ENCODE results near the gene CXCL16.
A peak's percentile ranks its signal among the peaks of the same experiment; 100 is the strongest.

The CXCL16 gene

DNA sequence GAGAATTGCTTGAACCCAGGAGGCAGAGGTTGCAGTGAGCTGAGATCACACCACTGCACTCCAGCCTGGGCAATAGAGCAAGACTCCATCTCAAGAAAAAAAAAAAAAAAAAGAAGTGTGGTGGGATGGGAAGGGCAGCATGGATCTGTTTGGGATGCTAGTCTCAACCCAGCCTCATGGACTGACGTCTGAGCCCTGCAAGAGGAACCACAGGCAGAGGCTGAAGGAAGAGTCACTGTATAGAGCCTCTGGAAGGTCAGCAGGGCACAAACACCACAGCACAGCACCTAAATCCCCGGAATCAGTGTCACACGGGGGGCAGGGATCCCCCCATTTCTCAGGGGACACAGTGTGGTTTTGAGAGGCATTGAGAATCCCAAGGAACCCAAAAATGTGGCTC is 10.9 kb upstream of the CXCL16 start:
- DNase-seq (ENCODE audit: low spot score): no peak

- no peak for DNase-seq (ENCODE audit: low spot score)
Measured at GRCh38 chr17:4748686-4749085, 9.0 kb upstream of the CXCL16 start.

DNA sequence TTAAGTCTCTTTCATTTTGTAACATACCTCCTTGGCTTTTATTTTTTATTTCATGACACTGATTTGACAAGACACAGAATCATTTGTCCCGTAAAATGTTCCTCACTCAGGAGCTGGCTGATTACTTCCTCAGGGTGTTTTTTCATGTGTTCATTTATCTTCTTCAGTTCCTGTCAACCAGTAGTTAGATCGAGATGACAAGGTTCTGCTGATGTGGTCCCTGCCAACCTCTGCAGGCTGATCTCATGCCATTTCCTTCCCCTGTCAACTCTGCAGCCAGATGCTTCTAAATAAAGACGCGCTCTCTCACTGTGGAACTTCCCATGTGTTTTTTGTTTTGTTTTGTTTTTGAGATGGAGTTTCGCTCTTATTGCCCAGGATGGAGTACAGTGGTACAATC is 8.1 kb upstream of the CXCL16 start:
- peak; percentile 51 for DNase-seq (ENCODE audit: low spot score)

DNA sequence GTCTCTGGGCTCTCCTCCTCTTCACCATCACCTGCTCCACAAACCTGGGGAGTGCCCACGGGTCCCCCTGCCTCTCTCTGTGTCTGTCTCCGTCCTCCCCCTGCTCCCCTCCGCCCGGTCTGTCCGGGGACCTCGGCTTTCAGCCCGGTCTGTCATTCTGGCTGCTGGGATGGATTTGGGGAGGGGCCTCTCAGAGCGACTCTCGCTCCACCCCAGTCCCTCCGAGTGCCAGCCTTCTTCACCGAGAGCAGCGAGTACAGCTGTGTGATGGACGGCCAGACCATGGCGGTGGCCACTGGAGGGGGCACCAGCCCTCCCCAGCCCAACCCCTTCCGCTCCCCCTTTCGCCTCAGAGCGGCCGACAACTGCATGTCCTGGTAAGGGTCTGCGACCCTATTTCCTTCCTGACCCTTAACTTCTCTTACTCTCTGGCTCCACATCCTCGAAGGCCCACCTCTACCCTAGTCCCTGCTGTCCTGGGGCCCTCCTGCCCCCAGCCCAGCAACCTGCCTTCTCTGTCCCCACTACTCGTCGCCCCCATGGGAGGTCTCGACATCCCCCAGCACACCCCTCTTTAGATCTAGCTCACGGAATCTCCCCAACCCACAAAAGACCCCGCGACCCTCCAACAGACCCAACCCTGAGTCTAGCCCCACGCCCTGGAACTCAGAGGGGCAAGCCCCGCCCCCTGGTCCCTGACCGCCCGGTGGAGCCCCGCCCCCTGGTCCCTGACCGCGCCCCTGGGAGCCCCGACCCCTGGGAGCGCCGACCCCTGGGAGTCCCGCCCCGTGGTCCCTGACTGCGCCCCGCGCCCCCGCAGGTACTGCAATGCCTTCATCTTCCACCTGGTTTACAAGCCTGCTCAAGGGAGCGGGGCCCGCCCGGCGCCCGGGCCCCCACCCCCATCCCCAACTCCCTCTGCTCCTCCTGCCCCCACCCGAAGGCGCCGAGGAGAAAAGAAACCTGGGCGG is 5.6 kb upstream of the CXCL16 start:
- DNase-seq (ENCODE audit: low spot score): no peak

DNA sequence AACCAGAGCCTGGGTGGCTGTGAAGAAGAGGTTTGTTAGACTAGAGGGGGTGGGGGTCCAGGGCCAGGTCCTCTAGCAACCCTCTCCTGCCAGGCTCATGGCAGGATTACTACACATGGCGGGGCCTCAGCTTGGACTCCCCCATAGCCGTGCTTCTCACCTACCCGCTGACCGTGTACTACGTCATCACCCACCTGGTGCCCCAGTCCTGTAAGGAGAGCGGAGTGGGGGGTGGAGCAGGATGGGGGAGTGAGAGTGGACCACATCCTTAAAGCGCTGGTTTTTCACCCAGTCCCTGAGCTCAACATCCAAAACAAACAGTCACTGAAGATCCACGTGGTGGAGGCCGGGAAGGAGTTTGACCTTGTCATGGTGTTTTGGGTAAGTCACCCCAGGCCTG is 4.2 kb upstream of the CXCL16 start:
- DNase-seq (ENCODE audit: low spot score): no peak

DNA sequence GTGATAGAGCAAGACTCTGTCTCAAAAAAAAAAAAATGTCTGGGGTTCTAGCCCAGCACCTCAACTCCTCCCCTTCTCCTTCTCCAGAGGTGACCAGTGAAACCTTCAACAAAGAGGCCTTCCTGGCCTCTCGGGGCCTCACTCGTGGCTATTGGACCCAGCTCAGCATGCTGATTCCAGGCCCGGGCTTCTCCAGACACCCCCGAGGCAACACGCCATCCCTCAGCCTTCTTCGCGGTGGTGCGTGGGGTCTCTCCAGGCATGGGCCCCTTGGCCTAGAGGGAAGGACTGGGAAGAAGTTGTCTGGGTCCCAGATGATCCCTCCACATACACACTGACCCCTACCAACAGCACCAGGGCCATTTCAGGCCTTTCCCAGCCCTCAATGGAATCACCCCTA is 3.5 kb upstream of the CXCL16 start:
- no peak for DNase-seq (ENCODE audit: low spot score)

GRCh38 chr17:4742629-4743028 is 2.9 kb upstream of the CXCL16 start:
- no peak for DNase-seq (ENCODE audit: low spot score)

DNA sequence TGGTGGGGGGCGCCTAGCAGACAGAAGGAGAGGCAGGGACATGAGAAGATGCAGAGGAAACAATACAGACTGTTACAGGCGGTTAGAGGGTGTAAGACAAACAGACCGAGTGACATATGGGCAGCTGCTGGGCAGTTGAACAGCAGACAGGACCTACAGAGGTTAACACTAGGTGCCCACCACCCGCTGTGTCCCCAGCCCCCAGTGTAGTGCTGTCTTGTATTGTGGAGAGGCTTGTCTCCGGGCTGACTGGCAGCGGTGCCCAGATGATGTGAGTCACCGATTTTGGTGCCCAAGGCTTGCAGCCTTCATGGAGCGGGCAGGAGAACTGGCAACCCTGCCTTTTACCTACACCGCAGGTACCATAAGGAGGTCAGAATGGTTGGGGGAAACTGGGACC is 2.4 kb upstream of the CXCL16 start:
- no peak for DNase-seq (ENCODE audit: low spot score)

DNA sequence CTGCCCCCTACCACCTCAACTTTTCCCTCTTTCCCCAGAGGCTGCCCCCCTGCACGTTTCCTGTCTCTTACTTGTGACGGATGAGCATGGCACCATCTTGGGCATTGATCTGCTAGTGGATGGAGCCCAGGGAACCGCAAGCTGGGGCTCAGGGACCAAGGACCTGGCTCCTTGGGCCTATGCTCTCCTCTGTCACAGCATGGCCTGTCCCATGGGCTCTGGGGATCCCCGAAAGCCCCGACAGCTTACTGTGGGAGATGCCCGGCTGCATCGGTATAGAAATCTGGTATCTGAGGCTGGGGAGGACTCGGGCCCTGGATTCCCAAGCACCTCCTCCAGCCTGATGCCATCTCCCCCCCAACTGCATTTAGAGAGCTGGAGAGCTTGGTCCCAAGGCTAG is 1.8 kb upstream of the CXCL16 start:
- no peak for DNase-seq (ENCODE audit: low spot score)

GRCh38 chr17:4740584-4740983 is 856 bp upstream of the CXCL16 start:
- no peak for DNase-seq (ENCODE audit: low spot score)

- DNase-seq (ENCODE audit: low spot score): no peak
Measured at GRCh38 chr17:4740025-4740351, 260 bp upstream of the CXCL16 start.

DNA sequence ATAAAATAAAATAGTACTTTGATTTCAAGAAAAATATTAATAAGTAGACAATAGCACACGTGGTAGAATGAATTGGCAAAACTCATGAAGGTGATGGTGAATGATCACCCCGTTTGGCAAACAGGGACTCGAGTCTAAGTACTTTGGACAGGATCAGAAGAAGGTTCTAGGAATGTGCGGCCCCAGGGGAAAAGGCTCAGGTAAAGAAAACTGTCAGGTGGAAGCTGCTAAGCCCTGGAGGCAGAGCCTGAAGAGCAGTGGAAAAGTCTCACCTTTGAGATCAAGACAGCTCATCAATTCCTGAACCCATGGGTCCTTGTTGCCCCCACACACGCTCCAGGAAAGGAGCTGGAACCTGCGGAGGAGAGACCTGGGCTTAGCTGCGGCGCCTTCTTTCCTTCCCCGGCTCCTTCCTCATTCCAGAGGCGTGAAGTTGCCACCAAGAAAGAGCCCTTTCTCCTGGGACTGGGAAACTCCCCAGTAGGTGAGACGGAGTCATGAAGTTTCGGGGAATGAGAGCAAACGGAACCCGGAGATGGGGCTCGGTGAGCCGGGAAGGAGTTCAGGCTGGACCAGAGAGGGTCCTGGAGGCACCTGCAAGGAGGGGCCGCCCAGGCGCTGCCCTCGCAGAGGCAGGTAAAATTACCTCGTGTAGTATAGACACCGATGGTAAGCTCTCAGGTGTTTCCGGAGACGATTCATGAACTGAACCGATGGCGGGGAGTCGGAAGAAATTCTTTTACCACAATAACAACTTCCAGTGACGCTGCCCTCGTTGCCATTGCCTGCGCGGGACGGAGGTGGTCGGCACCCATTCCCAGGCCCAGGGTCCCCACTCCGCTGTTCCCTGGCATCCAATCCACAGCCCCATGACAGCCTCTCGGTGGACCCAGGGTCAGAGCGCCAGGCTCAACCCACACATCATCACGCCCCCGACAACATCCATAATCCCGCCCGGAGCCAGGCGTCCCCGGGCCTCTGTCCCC is 1.3 kb downstream of the CXCL16 start:
- DNase-seq (ENCODE audit: low spot score): peak; percentile 31

- DNase-seq (ENCODE audit: low spot score): no peak
Measured at GRCh38 chr17:4735876-4736651, 3.7 kb downstream of the CXCL16 start.

- no peak for DNase-seq (ENCODE audit: low spot score)
Measured at GRCh38 chr17:4734857-4735475, 4.8 kb downstream of the CXCL16 start.

DNA sequence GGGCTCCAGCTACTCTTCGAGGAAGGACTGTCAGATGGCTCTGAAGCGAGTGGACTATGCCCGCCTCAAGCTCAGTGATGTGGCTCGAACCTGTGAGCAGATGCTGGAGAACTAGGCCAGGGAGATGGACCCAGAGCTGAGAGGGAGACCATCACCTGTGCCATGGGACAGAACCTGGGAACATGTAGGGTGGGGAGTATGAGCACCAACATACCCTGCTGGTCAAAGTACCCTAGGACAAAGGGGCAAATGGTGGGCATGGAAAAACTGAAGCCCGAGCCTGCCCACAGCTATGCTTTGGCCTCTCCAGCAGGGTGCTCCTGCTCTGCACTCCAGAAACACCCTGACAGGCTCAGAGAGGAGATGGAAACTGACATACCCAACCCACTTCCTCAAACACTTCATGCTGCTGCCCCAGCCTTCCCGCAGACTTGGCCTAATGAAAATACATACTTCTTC is 6.6 kb downstream of the CXCL16 start:
- DNase-seq (ENCODE audit: low spot score): no peak

GRCh38 chr17:4728124-4728523 is 11.6 kb downstream of the CXCL16 start:
- DNase-seq (ENCODE audit: low spot score): no peak

DNA sequence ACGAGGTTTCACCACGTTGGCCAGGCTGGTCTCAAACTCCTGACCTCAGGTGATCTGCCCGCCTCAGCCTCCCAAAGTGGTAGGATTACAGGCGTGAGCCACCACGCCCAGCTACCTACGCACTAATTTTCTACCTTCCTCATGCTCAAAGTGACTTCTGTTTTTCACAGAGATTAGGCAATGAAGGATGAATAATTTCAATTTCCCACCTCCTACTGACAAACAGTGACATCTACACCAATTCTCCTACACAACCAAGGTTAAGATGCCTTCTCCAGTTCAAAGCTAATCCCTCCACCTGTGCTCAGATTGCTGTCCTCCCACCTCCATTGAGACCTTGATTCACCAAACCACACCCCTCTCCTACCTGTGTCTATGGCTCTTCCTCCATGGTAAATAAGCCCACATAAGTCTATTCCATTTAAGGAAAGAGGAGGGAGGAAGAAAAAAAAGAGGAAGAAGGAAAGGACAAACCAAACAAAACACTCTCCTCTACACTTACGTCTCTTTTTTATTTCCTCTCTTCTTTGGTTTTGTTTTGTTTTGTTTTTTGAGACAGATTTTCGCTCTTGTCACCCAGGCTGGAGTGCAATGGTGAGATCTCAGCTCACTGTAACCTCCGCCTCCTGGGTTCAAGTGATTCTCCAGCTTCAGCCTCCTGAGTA is 13.9 kb downstream of the CXCL16 start:
- no peak for DNase-seq (ENCODE audit: low spot score)

GRCh38 chr17:4724650-4725049 is 15.1 kb downstream of the CXCL16 start:
- DNase-seq (ENCODE audit: low spot score): no peak

- no peak for DNase-seq (ENCODE audit: low spot score)
Measured at GRCh38 chr17:4722678-4723240, 17.0 kb downstream of the CXCL16 start.

All from CD4-positive, alpha-beta T cell treated with Interleukin-6 at 100 ng/mL for 8 hours (primary cell).